IMR-90 (cell line): ENCODE results near the gene IQCK.

Experiments used
- BHLHE40 ChIP-seq: fragments of 150-350 bp; IDR thresholded peaks from 2 replicates; pipeline ENCODE4 v1.6.1; 2016; ENCODE audit warnings: mild to moderate bottlenecking, low read depth, low read length
- CHD1 ChIP-seq: IDR thresholded peaks from 2 replicates; pipeline ENCODE4 v1.6.1; 2012; ENCODE audit warnings: low read depth, low read length, improper control_type of control experiment
- NFE2L2 ChIP-seq: fragments of 150-350 bp; IDR thresholded peaks from 2 replicates; pipeline ENCODE4 v1.6.1; 2016; ENCODE audit warnings: low read depth, mild to moderate bottlenecking, low read length
- POLR2A ChIP-seq: IDR thresholded peaks from 2 replicates; pipeline ENCODE4 v1.6.1; 2012; ENCODE audit warnings: mild to moderate bottlenecking, low read depth, low read length
- RAD21 ChIP-seq: IDR thresholded peaks from 2 replicates; pipeline ENCODE4 v1.6.1; 2012; ENCODE audit warnings: low read length, improper control_type of control experiment
- TF ChIP-seq, protein P1 (sequence below): conservative IDR thresholded peaks from 2 replicates; pipeline ENCODE4 v1.5.1; 2012; ENCODE audit warnings: mild to moderate bottlenecking, low read depth, low read length, improper control_type of control experiment

- TF ChIP-seq POLR2A (no peak), NFE2L2 (no peak), RAD21 (no peak), BHLHE40 (no peak), CHD1 (no peak)
- TF ChIP-seq, protein P1, sequence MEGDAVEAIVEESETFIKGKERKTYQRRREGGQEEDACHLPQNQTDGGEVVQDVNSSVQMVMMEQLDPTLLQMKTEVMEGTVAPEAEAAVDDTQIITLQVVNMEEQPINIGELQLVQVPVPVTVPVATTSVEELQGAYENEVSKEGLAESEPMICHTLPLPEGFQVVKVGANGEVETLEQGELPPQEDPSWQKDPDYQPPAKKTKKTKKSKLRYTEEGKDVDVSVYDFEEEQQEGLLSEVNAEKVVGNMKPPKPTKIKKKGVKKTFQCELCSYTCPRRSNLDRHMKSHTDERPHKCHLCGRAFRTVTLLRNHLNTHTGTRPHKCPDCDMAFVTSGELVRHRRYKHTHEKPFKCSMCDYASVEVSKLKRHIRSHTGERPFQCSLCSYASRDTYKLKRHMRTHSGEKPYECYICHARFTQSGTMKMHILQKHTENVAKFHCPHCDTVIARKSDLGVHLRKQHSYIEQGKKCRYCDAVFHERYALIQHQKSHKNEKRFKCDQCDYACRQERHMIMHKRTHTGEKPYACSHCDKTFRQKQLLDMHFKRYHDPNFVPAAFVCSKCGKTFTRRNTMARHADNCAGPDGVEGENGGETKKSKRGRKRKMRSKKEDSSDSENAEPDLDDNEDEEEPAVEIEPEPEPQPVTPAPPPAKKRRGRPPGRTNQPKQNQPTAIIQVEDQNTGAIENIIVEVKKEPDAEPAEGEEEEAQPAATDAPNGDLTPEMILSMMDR: no peak
These were observed 94.9 kb downstream of the IQCK start for GRCh38 chr16:19812986-19813385.
